ENCODE data around the gene IDH3G. TPM values are rescaled to one million over a fixed set of nuclear protein-coding genes. Genes with fewer than 3 reads are reported as not detected.

The IDH3G gene
- total RNA-seq, 3 donors from 2014 or later, result 75.4 to 91.5 (median 76.5) TPM

DNA sequence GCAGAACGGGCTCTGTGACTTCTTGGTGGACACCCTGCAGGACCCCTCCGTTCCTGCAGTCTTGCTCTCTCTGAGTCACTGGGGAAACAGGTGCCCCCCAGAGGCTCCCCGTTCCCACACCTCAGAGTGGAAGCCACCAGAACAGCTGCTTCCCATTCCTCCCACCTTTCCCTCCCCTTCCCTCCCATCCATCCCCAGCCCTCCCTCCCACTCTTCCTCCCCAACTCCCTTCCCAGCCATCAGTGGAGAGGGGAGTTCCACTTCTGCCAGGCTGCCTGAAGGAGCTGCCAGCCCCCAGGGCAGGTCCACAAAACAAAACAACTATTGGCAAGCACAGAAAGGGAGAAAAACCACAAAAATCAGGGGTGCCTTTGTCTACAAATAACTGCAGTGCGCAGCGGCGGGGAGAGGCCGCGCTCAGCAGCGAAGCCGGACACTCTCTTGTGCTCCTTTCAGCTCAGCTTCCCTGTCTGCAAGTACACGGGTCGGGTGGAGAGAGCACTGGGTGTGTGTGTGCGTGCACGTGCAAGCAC lies 8.4 kb upstream of the IDH3G start:
- peaks cover 0 to 41% of the 10 kb centered on the region in 2 donors for H3K27me3 ChIP-seq
- H3K27ac ChIP-seq, result no peak overlapping the region
- DNase-seq (ENCODE audit: low spot score in 2 of 2), result no peak
- H3K4me1 ChIP-seq, result no peaks in the 10 kb centered on the region
- intact Hi-C loops (cut with DNase I; ENCODE audit: low total_unique reads), result no loop called here
- peaks cover 0 to 8% of the 10 kb centered on the region in 2 donors for H3K9me3 ChIP-seq
- no peak overlapping the region for H3K4me3 ChIP-seq
- no peaks in the 10 kb centered on the region for H3K36me3 ChIP-seq
- TF ChIP-seq POLR2A (IDR thresholded peaks at IDR 0.05) (no peak), POLR2AphosphoS5 (IDR thresholded peaks at IDR 0.05) (no peak), CTCF (IDR thresholded peaks at IDR 0.05) (no peak)

GRCh38 chrX:153801669-153802068 lies 7.5 kb upstream of the IDH3G start:
- H3K27me3 ChIP-seq, result peaks cover 0 to 40% of the 10 kb centered on the region in 2 donors
- H3K36me3 ChIP-seq, result no peaks in the 10 kb centered on the region
- intact Hi-C loops (cut with DNase I; ENCODE audit: low total_unique reads), result no loop called here
- H3K9me3 ChIP-seq, result peaks cover 0 to 16% of the 10 kb centered on the region in 2 donors
- H3K4me1 ChIP-seq, result no peaks in the 10 kb centered on the region
- H3K4me3 ChIP-seq, result no peak overlapping the region
- no peak for TF ChIP-seq POLR2AphosphoS5 (IDR thresholded peaks at IDR 0.05)
- no peak for TF ChIP-seq POLR2A (IDR thresholded peaks at IDR 0.05)
- no peak for TF ChIP-seq CTCF (IDR thresholded peaks at IDR 0.05)
- H3K27ac ChIP-seq, result no peak overlapping the region
- no peak for DNase-seq (ENCODE audit: low spot score in 2 of 2)

DNA sequence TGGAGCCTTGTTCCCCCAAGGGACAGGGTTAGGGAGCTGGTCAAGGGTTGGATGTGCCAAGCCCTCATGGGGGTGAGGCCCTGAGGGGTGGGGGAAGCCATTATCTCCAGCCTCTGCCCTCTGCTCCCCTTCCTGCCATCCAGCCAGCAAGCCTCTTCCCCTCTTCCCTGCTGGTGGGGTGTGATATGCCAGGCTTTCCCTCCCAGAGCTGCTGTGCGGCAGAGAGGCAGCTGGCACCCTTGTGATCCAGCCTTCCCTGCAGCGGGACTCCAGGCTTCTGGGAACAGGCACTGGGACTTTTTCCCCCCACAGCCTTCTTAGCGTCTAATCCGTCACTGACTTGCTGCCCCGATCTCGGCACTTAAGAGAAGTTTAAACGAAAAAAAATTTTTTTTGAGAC lies 6.6 kb upstream of the IDH3G start:
- Histone ChIP-seq H3K36me3 (no peaks in the 10 kb centered on the region), H3K27me3 (peaks cover 0 to 31% of the 10 kb centered on the region in 2 donors), H3K4me1 (no peaks in the 10 kb centered on the region), H3K27ac (no peak overlapping the region), H3K4me3 (no peak overlapping the region), H3K9me3 (peaks cover under 1 to 18% of the 10 kb centered on the region in 2 donors)
- TF ChIP-seq POLR2AphosphoS5 (IDR thresholded peaks at IDR 0.05) (no peak), CTCF (IDR thresholded peaks at IDR 0.05) (no peak), POLR2A (IDR thresholded peaks at IDR 0.05) (no peak)
- intact Hi-C loops (cut with DNase I; ENCODE audit: low total_unique reads), result no loop called here
- DNase-seq (ENCODE audit: low spot score in 2 of 2), result no peak

DNA sequence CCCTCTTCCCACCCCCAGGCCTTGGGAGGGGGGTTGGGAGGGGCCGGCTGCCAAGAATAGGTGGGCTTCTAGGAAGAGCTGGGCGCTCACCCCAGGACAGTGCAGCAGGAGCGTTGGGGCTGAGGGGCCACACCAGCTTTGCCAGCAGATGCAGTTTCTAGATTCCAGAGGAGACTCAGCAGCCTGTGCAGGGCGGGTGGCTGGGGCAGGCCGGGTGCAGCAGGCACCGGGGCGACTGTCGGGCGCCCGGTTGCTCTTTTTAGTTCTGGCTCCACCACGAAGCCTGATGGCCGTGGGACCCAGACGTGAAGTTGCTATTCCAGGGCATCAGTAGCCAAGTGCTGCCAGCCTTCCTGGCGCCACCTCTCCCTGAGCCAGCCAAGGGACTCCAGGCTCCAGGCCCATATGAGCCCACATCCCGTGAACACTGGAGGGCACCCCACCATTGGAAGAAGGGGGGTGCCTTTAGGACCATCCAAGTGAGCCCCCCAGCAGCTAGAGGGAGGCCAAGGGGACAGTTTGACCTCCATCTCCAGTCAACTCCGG lies 6.1 kb upstream of the IDH3G start:
- no peak for DNase-seq (ENCODE audit: low spot score in 2 of 2)
- no peaks in the 10 kb centered on the region for H3K4me1 ChIP-seq

DNA sequence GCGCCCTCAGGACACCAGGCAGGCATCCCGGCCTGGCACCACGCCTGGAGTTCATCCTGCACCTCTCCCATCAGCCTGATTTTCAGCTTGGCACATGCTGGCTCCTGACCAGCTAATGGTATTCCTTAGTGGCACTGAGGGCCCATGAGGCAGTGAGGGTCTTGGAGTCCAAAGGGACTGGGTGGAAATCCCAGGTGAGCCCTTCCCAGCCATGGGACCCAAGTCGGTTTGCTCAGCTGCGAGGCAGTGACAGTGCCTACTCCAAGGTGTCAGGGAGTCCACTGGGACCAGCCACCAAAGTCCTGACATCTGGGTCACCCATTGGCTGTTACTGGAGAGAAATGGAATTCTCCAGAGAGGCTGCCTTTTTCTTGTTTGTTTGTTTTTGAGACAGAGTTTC lies 5.2 kb upstream of the IDH3G start:
- Histone ChIP-seq H3K4me3 (no peak overlapping the region), H3K9me3 (peaks cover 11 to 18% of the 10 kb centered on the region in 2 donors), H3K27me3 (peaks cover 0 to 25% of the 10 kb centered on the region in 2 donors), H3K4me1 (no peaks in the 10 kb centered on the region), H3K27ac (no peak overlapping the region), H3K36me3 (no peaks in the 10 kb centered on the region)
- TF ChIP-seq CTCF (IDR thresholded peaks at IDR 0.05) (no peak), POLR2A (IDR thresholded peaks at IDR 0.05) (no peak), POLR2AphosphoS5 (IDR thresholded peaks at IDR 0.05) (no peak)
- no peak for DNase-seq (ENCODE audit: low spot score in 2 of 2)
- intact Hi-C loops (cut with DNase I; ENCODE audit: low total_unique reads), result loop anchor here (10.0 kb wide), 1 partner anchor 155 kb away; no protein-coding TSS in a partner anchor

More for the DNA sequence above, 6.1 kb upstream of the IDH3G start:
- intact Hi-C loops (cut with DNase I; ENCODE audit: low total_unique reads), result no loop called here
- H3K9me3 ChIP-seq, result peaks cover 6 to 18% of the 10 kb centered on the region in 2 donors
- peaks cover 0 to 26% of the 10 kb centered on the region in 2 donors for H3K27me3 ChIP-seq
- no peak for TF ChIP-seq POLR2AphosphoS5 (IDR thresholded peaks at IDR 0.05)
- H3K27ac ChIP-seq, result no peak overlapping the region
- no peak overlapping the region for H3K4me3 ChIP-seq
- no peaks in the 10 kb centered on the region for H3K36me3 ChIP-seq

All from breast epithelium (tissue), 4 donors.